GM21367 (cell line): ENCODE data around the gene FCRL3.
"Not testable (repeated sequence)": the region's sequence is repeated elsewhere in the genome, so short reads cannot be mapped to it uniquely, and the experiment has no call there.

Experiments used
- ATAC-seq: cut with Tn5 transposase; IDR thresholded peaks from one replicate; pipeline ENCODE4 v1.9.1; 2021; ENCODE audit not compliant: unreplicated experiment

The FCRL3 gene, protein sequence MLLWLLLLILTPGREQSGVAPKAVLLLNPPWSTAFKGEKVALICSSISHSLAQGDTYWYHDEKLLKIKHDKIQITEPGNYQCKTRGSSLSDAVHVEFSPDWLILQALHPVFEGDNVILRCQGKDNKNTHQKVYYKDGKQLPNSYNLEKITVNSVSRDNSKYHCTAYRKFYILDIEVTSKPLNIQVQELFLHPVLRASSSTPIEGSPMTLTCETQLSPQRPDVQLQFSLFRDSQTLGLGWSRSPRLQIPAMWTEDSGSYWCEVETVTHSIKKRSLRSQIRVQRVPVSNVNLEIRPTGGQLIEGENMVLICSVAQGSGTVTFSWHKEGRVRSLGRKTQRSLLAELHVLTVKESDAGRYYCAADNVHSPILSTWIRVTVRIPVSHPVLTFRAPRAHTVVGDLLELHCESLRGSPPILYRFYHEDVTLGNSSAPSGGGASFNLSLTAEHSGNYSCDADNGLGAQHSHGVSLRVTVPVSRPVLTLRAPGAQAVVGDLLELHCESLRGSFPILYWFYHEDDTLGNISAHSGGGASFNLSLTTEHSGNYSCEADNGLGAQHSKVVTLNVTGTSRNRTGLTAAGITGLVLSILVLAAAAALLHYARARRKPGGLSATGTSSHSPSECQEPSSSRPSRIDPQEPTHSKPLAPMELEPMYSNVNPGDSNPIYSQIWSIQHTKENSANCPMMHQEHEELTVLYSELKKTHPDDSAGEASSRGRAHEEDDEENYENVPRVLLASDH

DNA sequence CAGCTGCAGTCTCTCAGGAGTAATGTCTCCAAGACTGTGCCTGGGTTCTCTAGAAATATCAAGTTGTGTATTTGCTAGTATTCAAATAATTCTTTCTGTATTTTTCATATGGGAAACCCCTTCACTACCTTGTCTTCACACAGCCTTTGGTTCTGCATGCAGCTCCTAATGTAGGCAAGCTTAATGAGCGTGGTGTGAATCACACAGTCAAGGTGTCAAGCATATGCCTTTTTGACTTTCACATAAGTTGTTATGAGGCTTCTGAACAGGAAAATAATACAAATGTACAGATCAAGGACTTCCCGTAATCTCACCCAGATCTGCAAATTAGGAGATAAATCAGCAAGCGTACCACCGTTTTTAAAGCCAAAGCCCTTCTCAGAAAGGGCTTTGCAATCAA is at the start of gene FCRL3:
FCRL3 (minus strand) TSS at position 38 of the 400 bp plus-strand sequence. CDS start 280 bp downstream, outside the sequence.
- no peak for ATAC-seq

- ATAC-seq, result no peak
Observed at GRCh38 chr1:157748262-157748817, 47.8 kb upstream of the FCRL3 start.

- no peak for ATAC-seq
Observed at GRCh38 chr1:157739229-157739901, 38.8 kb upstream of the FCRL3 start.

DNA sequence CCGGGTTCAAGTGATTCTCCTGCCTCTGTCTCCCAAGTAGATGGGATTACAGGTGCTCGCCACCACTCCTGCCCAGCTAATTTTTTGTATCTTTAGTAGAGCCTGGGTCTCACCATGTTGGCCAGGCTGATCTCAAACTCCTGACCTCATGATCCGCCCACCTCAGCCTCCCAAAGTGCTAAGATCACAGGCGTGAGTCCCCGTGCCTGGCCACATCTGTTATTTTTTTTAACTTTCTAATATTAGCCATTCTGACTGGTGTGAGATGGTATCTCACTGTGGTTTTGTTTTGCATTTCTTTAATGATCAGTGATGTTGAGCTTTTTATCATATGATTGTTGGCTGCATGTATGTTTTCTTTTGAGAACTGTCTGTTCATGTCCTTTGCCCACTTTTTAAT is 35.4 kb upstream of the FCRL3 start:
- ATAC-seq, result not testable (repeated sequence)

GRCh38 chr1:157734321-157734720 is 33.8 kb upstream of the FCRL3 start:
- no peak for ATAC-seq

- no peak for ATAC-seq
Observed at GRCh38 chr1:157732755-157733154, 32.2 kb upstream of the FCRL3 start.

- no peak for ATAC-seq
Observed at GRCh38 chr1:157725221-157725577, 24.6 kb upstream of the FCRL3 start.

DNA sequence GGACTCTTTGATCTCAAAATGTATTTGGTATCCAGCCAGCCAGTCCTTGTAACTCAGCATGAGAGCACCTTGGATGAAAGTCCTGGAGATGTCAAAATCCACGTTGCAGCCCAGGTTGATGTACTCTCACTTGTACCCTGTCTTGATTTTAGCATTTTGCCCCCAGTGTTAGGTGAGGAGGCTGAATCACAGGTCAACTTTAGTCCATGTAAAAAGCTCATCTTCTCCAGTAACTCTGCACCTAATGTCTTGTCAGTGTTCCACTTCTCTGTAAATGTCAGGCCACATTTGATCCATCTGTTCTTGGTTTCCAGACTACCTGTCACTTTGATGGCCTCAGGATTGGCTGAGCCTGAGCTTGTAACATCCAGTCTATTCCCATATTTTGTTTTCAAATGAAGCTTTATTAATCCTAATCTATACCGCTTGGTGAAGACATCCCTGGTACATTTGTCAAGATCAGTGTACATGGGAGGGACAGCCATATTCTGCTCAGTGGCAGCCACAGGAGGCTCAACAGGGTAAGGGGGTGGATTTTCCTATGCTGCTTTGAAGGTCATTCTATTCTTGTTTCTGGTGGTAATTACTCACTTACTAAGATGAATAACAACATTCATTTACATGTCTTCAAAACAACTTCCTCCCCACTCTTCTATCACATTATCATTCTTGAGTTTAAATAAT is 24.1 kb upstream of the FCRL3 start:
- ATAC-seq, result no peak

- ATAC-seq, result no peak
Observed at GRCh38 chr1:157723157-157723556, 22.6 kb upstream of the FCRL3 start.

DNA sequence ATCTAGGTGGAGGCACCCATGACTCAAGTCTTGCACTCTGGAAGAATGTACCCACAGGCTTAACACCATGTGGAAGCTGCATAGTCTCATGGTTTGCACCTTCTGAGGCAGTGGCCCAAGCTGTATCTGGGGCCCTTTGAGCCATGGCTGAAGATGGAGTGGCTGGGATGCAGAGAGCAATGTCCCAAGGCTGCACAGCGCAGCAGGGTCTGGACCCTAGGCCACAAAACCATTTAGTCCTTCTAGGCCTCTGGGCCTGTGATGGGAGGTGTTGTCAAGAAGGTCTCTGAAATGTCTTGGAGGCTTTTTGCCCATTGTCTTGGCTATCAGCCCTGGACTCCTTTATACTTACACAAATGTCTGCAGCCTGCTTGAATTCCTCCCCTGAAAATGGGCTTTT is 21.4 kb upstream of the FCRL3 start:
- ATAC-seq, result no peak

- ATAC-seq, result no peak
Observed at GRCh38 chr1:157715736-157716135, 15.2 kb upstream of the FCRL3 start.

DNA sequence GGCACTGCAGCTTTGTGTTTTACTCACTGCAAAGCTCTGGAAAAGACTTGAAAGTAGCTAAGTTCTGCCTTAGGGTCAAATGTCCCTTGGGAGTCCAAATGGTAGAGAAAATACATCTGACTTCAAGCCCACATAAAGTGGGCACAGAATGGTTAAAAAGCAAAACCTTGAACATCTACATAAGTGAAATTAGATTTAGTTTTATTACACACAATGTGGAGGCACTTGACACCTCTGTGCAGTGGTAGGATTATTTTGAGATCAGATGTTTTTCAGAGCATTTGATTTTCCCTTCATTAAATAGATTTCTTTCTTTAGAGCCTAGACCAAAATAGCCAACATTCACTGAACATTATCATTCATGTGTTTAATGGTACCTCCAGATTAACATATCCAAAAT is 11.2 kb upstream of the FCRL3 start:
- no peak for ATAC-seq

DNA sequence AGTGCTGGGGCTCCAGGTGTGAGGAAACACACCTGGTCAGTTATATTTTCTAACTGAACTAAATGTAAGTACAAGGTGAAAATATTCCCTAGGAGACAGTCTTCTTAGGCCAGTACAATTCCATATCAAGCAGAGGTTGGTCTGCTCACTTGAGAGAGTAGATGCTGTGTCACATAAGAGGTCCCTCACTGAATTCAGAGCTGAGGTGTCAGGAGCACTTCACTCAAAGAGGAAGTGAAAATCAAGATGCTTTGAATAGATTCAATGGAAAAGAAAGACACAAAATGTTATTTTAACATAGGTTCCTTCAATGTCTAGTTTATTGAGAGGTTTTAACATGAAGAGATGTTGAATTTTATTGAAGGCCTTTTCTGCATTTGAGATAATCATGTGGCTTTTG is 4.3 kb upstream of the FCRL3 start:
- no peak for ATAC-seq

DNA sequence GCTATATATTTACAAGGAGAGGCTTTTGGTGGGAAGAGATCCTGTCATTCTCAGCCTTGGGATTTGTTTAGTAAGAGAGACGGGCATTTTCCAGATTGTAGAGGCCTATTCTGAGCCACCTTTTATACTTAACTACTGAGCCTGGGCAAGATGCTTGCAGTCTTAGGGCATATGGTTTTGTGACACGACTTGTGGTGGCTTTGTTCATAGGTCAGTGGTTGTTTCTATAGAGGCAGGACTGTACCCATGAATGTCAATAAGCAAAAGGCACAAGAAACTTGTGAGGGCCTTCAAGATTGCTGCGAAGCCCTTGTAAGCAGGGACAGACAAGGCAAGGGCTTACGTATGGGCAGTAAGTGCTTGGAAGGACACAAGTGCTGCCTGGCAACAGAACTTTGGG is 3.4 kb upstream of the FCRL3 start:
- ATAC-seq, result no peak

DNA sequence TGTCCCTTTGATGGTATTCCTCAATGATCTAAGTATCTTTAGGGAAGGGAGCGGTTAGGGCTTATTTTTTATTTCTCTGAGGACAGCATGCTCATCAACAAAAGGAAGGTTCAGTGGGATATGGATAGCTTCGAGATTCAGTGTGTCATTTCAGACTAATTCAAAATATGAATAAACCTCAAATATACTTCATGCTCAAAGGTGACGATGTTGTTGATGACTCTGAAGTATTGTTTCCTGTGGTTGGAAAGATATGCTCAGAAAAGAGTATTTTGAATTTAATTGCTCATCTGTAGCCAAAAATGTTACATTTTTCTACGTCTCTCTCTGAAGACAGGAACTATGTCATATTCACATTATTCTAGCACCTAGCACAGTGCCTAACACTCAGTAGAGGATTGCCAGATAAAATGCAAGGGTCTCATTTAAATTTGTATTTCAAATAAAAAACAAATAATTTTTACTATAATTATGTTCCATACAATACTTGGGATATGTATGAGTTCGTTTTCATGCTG is 1.8 kb upstream of the FCRL3 start:
- no peak for ATAC-seq

DNA sequence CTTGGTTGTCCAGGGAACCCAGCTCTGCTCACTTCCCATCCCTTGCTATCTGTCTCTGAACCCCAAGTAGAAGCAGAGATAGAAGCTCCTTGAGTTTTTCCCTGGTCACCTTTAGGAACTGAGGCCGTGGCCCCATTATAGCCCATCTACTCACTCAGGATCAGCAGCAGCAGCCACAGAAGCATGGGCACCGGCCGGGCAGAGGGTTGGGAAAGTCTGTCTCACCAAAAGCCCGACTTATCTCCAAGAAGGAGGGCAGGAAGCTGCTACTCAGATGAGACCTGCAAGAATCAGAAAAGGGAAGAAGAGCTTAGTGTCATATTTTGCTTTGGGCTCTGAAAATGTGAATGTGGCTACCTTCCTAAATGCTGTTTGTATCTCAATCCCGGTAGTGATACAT is 264 bp downstream of the FCRL3 start:
- ATAC-seq, result no peak

- no peak for ATAC-seq
Observed at GRCh38 chr1:157697781-157698569, 2.6 kb downstream of the FCRL3 start.

DNA sequence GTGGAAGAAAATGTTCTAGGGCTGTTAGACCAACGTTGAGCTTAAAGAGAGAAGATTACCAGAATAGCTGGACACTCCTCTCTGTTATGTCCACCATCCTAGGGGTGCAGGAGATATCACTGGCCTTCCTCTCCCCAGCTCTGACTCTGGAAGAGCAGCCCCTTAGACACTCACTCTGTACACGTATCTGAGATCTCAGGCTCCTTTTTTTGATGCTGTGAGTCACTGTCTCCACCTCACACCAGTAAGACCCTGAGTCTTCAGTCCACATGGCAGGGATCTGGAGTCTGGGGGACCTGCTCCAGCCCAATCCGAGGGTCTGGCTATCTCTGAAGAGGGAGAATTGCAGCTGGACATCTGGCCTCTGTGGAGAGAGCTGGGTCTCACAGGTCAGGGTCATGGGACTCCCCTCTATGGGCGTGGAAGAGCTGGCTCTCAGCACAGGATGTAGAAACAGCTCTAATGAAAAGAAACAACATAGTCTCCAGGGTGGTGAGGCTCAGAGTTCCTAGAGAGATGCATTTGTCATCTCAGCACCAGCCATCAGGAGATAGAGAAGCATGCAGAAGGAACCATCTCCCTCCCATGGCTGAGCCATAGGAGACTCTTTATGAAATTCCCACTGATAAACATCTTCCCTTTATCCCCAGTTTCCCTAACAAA is 3.5 kb downstream of the FCRL3 start:
- ATAC-seq, result no peak

DNA sequence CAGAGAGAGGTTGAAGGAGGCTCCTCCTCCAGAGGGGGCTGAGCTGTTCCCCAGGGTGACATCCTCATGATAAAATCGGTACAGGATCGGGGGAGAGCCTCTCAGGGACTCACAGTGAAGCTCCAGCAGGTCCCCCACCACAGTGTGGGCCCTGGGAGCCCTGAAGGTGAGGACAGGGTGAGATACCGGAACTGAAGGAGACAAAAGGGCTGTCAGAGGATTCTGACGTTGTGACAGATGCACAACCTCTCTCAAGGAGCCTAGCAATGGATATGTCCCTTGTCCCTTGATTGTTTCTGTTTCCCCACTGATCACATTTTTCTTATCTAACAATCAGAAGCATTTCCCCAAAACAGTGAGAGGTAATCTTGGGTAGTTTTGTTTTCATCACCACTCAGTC is 5.2 kb downstream of the FCRL3 start:
- ATAC-seq, result no peak
